ACC112 (cell line): ENCODE results near the gene ZBTB40.
A peak's percentile ranks its signal among the peaks of the same experiment; 100 is the strongest.

Source experiments
- H2AFZ ChIP-seq: fragments of 200-600 bp; sonication (generic); one replicate; pipeline ENCODE4 v1.6.0; 2017; ENCODE audit warnings: antibody characterized with exemption, low read length; ENCODE audit not compliant: unreplicated experiment
- H3K27ac ChIP-seq: fragments of 200-600 bp; sonication (generic); 2 replicates; pipeline ENCODE4 v1.5.1; 2014; ENCODE audit warnings: low read depth, mild to moderate bottlenecking, antibody characterized with exemption, low read length, moderate library complexity
- H3K27me3 ChIP-seq: fragments of 200-600 bp; sonication (generic); 2 replicates; pipeline ENCODE4 v1.6.1; 2014; ENCODE audit warnings: mild to moderate bottlenecking, antibody characterized with exemption, low read length, moderate library complexity, mixed read lengths; ENCODE audit not compliant: insufficient read depth
- H3K36me3 ChIP-seq: fragments of 200-600 bp; sonication (generic); 2 replicates; pipeline ENCODE4 v1.6.1; 2016; ENCODE audit warnings: mild to moderate bottlenecking, antibody characterized with exemption, low read length, moderate library complexity, mixed read lengths; ENCODE audit not compliant: insufficient read depth
- H3K4me1 ChIP-seq: fragments of 200-600 bp; sonication (generic); one replicate; pipeline ENCODE4 v1.6.1; 2016; ENCODE audit warnings: low read length, mixed read lengths; ENCODE audit not compliant: insufficient read depth, unreplicated experiment, control insufficient read depth
- H3K4me3 ChIP-seq: fragments of 200-600 bp; sonication (generic); 2 replicates; pipeline ENCODE4 v1.5.1; 2014; ENCODE audit warnings: mild to moderate bottlenecking, low read depth, low read length
- H3K79me2 ChIP-seq: fragments of 200-600 bp; sonication (generic); one replicate; pipeline ENCODE4 v1.6.0; 2016; ENCODE audit warnings: low read length; ENCODE audit not compliant: control insufficient read depth, unreplicated experiment, insufficient read depth

Gene ZBTB40

DNA sequence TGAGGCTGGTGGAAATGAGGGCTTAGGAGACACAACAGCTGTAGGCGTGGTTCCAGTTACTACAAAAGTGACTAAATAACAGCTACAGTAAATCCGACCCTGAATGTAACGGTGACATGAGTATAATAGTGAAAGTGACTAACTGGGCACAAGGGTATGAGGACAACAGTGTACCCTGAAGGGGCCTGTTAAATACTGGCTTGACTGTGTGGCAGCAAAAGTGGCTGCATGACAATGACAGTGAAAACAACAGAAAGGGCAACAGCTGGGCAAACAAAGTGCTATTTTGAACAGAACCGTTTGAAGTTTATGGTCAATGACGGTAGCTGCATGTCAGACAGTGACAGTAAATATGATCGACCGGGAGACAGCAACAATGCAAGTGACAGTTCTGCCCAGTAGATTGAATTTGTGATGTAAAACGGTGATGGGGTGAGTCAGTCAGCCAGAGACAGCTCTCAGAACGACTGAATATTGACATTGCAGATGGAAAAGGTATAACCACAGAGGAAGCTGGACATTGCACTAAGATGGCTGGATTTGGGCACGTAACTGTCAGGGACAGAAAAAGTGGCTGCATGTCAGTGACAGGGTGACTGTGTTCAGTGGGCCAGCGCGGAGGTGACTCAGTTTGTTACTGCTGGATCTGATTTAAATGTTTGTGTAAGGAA lies 1.2 kb upstream of the ZBTB40 start:
- H3K36me3 ChIP-seq = no peaks in the 10 kb centered on the region
- H3K4me1 ChIP-seq = peaks cover 24% of the 10 kb centered on the region
- no peak overlapping the region for H3K4me3 ChIP-seq
- peaks cover 18% of the 10 kb centered on the region for H3K79me2 ChIP-seq
- no peak overlapping the region for H3K27ac ChIP-seq
- no peak overlapping the region for H2AFZ ChIP-seq
- no peaks in the 10 kb centered on the region for H3K27me3 ChIP-seq

DNA sequence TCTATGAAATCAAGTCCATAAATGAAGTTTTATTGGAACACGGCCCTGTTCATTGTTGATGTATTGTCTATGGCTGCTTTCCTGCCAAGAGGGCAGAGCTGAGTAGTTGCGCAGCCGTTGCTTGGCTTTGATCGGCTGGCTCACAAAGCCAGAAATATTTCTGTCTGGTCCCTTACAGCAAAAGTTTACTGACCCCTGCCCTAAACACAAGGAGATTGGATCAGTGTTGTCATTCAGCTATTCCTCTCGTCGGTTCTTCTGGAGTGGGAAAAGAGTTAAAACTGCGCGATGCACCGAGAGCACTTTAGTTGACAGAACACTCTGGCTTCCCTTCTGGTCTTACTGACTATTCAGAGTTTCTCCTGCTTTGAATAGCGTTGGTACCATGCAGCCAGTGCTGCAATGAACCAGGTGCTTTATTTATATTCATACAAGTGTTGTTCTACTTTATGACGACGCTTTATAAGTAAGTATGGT lies 868 bp downstream of the ZBTB40 start:
- H3K4me3 ChIP-seq = peak overlapping the region; percentile 80
- H3K79me2 ChIP-seq = peaks cover 18% of the 10 kb centered on the region
- H2AFZ ChIP-seq = peak overlapping the region; percentile 82
- no peaks in the 10 kb centered on the region for H3K27me3 ChIP-seq
- H3K36me3 ChIP-seq = no peaks in the 10 kb centered on the region
- peaks cover 20% of the 10 kb centered on the region for H3K4me1 ChIP-seq
- H3K27ac ChIP-seq = peak overlapping the region; percentile 50

DNA sequence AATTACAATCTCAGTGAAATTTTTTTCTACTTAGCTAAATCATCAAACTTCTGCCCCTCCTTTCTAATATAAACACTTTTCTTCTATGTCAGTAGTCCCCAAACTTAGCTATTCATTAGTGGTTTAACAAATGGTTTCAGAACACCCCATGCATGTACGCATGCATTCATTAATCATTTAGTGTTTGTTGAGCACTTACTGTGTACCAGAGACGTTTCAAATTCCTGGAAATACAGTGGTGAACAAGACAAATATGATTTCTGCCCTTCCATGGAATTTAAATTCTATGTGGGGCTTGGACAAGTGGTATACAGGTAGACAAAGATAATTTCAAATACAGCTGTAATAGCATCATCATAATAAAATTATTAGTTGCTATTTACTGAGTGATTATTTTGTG lies 1.5 kb downstream of the ZBTB40 start:
- no peak overlapping the region for H2AFZ ChIP-seq
- H3K79me2 ChIP-seq = peaks cover 18% of the 10 kb centered on the region
- H3K27ac ChIP-seq = no peak overlapping the region
- H3K4me1 ChIP-seq = peaks cover 14% of the 10 kb centered on the region
- H3K36me3 ChIP-seq = no peaks in the 10 kb centered on the region
- H3K4me3 ChIP-seq = peak overlapping the region; percentile 80
- no peaks in the 10 kb centered on the region for H3K27me3 ChIP-seq

DNA sequence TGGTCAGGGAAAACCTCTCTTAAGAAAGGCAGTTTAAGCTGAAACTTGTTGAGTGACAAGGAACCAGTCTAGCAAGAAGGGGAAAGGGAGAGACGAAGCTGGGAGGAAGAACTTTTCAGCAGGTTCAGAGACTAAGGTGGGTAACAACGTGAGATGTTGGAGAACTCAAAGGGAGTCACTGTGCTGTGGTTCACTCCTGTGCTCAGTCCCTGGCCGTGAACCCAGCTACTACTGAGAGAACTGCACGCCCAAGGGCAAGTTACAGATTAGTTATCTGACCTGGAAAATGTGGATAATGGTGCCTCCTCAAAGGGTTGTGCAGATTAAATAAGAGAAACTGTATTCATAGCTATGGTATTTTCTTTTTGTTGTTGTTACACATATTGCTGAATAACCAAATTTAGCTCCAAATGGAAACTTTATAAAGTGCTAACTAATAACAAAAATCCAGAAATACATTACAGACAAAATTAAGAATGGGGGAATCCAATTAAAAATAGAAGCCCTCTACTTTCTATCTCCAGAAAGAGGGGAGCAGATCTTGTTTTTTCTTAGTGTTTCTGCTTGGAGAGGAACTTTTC lies 2.9 kb downstream of the ZBTB40 start:
- Histone ChIP-seq H3K27me3 (no peaks in the 10 kb centered on the region), H3K79me2 (peaks cover 25% of the 10 kb centered on the region), H2AFZ (no peak overlapping the region), H3K4me1 (peaks cover 10% of the 10 kb centered on the region), H3K27ac (no peak overlapping the region), H3K36me3 (no peaks in the 10 kb centered on the region), H3K4me3 (no peak overlapping the region)

DNA sequence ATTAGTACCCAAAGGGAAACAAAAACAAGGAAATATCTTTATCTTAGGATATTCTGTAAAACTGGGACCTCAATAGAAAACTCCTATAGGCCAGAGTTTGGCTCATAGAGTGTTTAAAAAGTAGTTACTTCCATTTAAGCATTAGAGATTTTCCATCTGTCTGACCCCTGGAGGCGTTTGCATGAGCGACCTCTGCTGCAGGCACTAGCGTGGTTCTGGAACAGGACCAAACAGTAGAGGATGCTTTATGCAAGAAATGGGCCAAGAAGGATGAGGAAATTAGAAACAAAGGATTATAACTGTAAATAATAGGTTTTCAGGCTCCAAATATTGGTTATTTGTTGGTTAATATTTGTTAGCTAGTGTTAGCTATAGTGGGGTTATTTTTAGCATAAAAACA lies 5.7 kb downstream of the ZBTB40 start:
- peaks cover 10% of the 10 kb centered on the region for H3K4me1 ChIP-seq
- H3K4me3 ChIP-seq = no peak overlapping the region
- no peak overlapping the region for H2AFZ ChIP-seq
- H3K36me3 ChIP-seq = no peaks in the 10 kb centered on the region
- no peak overlapping the region for H3K27ac ChIP-seq
- H3K27me3 ChIP-seq = no peaks in the 10 kb centered on the region
- peaks cover 34% of the 10 kb centered on the region for H3K79me2 ChIP-seq

DNA sequence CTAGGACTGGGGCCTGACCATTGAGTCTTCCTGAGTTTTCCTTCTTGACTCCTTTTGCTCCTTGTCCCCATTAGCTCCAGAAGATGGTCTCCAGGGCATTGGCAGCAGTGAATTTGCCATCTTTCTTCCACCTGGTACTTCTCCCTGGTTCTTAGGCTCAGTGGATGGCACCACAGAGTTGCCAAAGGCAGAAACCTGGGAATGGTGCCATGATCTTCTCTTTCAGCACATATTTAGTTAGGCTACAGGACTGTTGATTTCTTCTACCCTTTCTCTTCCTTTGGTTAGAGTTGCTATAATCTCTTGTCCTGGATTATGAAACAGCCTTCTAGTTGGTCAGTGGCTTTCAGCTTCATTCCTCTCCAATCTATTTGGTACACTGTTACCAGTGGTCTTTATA lies 6.2 kb downstream of the ZBTB40 start:
- peaks cover 7% of the 10 kb centered on the region for H3K4me1 ChIP-seq
- no peaks in the 10 kb centered on the region for H3K27me3 ChIP-seq
- H3K27ac ChIP-seq = no peak overlapping the region
- H3K4me3 ChIP-seq = no peak overlapping the region
- H3K36me3 ChIP-seq = no peaks in the 10 kb centered on the region
- H3K79me2 ChIP-seq = peaks cover 30% of the 10 kb centered on the region
- no peak overlapping the region for H2AFZ ChIP-seq

DNA sequence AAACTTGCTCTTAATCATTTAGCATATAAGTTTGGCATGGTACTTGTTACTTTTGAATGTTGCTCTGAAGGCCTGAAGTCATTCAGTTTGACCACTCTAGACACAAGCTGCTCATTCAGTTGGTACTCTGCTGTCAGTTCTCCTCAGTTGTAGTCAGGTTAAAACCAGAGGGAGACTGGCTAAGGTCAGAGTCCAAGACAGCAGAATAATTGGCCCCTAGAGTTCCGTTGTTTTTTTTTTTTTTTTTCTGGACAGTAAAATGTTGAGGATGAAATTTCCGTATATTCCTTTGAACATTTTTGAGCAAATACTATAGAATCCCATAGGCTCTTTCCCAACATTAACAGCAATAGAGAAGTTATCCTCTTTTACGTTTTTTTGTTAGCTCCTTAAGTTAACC lies 9.4 kb downstream of the ZBTB40 start:
- H3K36me3 ChIP-seq = no peaks in the 10 kb centered on the region
- no peak overlapping the region for H3K4me3 ChIP-seq
- no peaks in the 10 kb centered on the region for H3K27me3 ChIP-seq
- no peak overlapping the region for H2AFZ ChIP-seq
- no peaks in the 10 kb centered on the region for H3K4me1 ChIP-seq
- H3K27ac ChIP-seq = no peak overlapping the region
- H3K79me2 ChIP-seq = peaks cover 31% of the 10 kb centered on the region

DNA sequence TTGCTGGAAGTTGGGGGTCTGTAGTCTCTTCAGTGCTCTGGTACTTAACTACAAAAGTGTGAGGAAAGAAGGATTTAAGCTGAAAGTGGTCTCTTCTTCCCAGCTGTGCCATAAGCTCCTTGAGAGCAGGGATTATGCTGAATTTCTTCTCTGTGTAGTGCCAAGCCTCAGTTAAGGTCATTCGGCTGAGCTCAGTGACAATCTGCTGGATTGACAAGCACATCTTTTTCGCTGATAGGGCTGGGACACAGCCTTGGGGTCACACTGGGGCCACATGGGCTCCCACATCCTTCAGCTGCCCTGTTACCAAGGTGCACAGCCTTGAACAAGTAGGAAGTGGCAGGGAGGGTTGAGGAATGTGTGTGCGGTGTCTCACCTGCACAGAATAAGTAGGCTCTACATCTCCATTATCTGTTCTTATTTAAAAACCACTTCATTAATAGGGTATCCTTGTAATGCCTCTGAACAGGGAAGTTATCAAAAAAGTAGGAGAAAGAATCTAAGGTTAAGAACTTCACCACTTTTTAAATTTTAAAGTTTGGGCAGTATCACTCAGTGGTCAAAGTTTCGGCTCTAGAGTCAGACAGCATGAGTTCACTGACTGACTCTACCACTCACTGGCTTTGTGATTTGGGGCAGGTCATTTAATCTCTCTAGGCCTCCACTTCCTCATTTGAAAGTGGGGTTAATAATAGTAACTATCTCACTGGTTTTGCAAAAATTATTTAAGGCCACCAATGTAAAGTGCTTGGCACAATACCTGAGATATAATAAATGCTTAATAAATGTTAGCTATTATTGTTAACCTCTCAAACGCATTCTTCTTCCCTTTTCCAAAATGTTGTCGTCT lies 10.3 kb downstream of the ZBTB40 start:
- Histone ChIP-seq H3K27ac (no peak overlapping the region), H3K36me3 (no peaks in the 10 kb centered on the region), H3K4me3 (no peak overlapping the region), H2AFZ (no peak overlapping the region), H3K4me1 (no peaks in the 10 kb centered on the region), H3K79me2 (peaks cover 31% of the 10 kb centered on the region), H3K27me3 (no peaks in the 10 kb centered on the region)

DNA sequence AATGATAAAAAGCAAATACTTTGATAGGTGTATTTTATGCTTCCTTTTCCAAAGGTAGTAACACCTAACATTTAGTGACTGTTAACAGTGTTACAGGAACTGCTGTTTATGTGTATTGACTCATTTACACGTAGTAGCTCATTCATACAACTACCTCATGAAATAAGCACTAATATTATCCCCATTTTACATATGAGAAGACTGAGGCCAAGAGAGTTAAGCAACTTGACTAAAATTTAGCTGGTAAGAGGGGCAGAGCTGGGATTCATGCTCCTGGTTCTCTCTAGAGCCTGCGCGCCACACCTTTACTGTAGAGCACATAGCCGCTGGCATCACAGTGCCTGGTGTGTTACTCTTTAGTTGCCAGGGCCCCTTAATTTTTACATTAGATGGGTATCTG lies 11.3 kb downstream of the ZBTB40 start:
- peaks cover 31% of the 10 kb centered on the region for H3K79me2 ChIP-seq

DNA sequence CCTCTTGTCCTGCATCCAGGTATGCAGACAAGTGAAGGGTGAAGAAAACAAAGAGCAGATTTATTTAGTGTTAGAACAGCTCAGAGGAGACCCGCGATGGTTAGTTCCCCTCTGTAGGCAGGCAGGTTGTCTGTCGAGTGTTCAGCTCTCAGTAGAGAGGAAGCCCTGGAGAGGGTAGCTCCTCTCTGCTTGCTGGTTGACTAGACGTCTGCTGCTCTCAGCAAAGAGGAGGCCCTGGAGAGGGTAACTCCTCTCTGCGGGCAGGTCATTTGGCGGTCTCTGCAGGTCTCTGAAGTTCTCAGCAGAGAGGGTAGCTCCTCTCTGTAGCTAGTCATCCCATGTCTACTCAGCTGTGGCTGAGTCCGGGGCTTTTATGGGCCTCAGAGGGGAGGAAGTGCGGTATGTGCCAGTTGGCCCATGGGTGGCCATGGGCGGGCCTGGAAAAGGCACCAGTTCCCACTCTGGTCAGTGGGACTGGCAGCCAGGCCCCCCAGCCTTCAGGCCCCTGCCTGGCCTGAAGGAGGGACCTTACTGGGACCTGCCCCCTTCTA lies 13.4 kb downstream of the ZBTB40 start:
- no peaks in the 10 kb centered on the region for H3K36me3 ChIP-seq
- peaks cover 27% of the 10 kb centered on the region for H3K79me2 ChIP-seq
- no peaks in the 10 kb centered on the region for H3K4me1 ChIP-seq
- H3K27ac ChIP-seq = no peak overlapping the region
- no peaks in the 10 kb centered on the region for H3K27me3 ChIP-seq
- no peak overlapping the region for H2AFZ ChIP-seq
- no peak overlapping the region for H3K4me3 ChIP-seq

More for the DNA sequence above, 11.3 kb downstream of the ZBTB40 start:
- Histone ChIP-seq H3K4me1 (no peaks in the 10 kb centered on the region), H3K27ac (no peak overlapping the region), H2AFZ (no peak overlapping the region), H3K4me3 (no peak overlapping the region), H3K27me3 (no peaks in the 10 kb centered on the region), H3K36me3 (no peaks in the 10 kb centered on the region)
